Occipital lobe (tissue), 2 donors: ENCODE data around the gene HACL1. TPM values are rescaled to one million over a fixed set of nuclear protein-coding genes. Genes with fewer than 3 reads are reported as not detected.
"Not testable (repeated sequence)": the region's sequence is repeated elsewhere in the genome, so short reads cannot be mapped to it uniquely, and the experiment has no call there.

ENCODE experiments used
- DNase-seq: peaks from one replicate; lab custom pipeline; 2025; lab: John Stamatoyannopoulos, UW
- total RNA-seq: library from RNA; depleted of rRNA; stranded (reverse); fragments of >200 nt; gene quantifications from one replicate; pipeline ENCODE4 v1.2.3, GENCODE V29; 2014

HACL1 gene
- total RNA-seq, 1 donor from 2014 or later, result 38.4 TPM

GRCh38 chr3:15581471-15582394 is 19.6 kb downstream of the HACL1 start:
- DNase-seq, result no peak

DNA sequence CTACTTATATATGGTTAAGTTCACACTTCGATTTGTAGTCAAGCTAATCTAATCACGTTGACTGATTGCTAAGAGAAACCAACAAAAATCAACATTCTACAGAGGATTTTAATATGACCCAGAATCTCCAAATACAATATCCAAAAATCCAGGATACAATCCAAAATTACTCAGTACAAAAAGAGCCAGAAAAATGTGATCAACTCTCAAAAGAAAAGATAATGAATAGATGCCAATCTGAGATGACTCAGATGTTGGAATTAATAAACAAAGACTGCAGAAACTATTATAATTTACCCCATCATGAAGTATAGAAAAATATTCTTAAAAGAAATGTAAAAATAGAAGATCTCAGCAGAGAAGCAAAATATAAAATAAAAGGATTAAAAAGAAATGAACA is 22.3 kb downstream of the HACL1 start:
- no peak for DNase-seq

DNA sequence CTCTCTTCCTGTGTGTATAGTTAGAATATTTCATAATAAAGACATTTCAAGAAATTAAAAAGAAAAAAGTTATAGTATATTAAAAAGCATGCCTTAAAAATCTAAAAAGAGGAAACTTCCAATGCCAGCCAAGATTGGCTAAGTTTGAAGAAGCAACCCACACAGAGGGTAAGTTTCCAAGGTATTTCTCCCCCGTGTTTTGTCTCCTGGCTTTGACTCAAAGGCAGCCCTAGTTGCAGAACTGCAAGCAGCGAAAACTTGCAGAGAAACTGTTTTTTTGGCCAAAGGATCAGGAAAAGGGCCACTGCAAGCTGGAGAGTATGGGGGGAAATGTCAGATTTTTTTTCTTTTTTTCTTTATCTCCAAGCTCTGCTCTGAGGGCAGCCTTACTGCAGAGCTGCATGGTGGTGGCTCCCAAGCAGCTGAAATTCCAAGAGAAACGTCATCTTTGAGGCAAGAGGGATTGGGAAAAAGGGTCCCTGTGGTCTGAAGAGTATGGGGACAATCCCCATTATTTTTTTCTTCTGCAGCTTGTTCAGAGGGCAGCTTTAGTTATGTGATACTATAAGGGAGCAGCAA is 23.0 kb downstream of the HACL1 start:
- no peak for DNase-seq

- no peak for DNase-seq
Observed at GRCh38 chr3:15576475-15576874, 24.9 kb downstream of the HACL1 start.

DNA sequence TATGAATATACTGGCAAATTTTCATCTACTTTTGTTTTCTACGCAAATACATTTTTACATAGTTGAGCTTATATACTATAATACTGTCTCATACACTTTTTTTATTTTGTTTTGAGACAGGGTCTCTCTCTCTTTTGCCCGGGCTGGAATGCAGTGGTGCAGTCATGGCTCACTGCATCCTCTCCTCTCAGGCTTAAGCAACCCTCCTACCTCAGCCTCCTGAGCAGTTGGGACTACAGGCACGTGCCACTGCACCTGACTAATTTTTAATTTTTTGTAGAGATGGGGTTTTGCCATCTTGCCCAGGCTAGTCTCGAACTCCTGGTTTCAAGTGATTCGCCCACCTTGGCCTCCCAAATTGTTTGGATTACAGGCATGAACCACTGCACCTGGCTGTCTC is 25.9 kb downstream of the HACL1 start:
- DNase-seq, result no peak

DNA sequence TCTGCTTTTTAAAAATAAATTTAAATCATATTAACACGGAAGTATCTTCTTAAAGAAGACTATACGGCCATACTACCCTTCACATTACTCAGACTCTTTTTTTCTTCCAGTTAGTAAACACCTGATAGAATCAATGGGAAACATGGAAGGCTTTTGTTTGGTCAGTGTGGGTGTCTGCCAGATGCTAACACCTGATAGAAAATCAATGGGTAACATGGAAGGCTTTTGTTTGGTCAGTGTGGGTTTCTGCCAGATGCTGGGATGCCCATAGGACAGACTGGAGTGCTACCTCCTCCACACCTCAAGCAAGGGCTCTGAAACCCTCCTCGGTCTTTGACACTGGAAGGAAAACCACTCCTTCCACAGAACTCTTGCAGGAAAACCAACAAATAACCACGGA is 29.2 kb downstream of the HACL1 start:
- DNase-seq, result no peak

DNA sequence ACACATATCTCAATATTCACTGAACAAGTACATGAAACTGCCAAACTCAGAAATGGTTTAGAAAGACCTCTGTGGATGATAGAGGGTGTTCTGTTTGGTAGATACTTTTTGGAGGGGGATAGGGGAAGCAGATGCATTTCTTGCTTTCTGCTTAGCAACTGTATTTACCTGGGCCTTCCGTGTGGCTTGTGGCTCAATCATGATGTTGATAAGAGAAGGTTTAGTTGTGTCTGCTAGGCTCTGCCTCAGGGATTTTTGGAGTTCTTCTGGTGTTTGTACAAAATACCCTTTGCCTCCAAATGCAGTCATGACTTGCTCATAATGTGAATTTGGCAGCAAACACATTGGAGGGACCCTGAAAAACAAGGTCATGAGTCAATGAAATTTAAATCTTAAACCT is 38.2 kb downstream of the HACL1 start:
- DNase-seq, result no peak

DNA sequence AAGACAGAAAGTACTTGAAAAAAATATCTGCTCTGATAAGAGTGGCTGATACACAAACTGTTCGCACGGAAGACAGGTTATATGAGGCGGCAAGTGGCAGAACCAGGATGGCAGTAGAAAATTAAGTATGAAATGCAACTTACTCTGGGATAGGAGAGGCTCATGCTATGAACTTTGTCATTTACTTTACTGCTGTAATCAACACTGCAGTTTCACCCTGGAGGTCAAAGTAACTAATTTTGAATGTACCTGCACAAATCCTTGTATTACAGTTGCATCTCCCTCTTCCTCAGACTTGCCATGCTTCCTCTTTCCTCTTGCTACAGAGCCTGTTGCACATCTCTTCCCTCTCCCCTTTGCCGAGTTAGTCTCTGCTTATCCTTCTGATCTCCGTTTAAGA is 38.8 kb downstream of the HACL1 start:
- no peak for DNase-seq

GRCh38 chr3:15558581-15558980 is 42.8 kb downstream of the HACL1 start:
- no peak for DNase-seq

- no peak for DNase-seq
Observed at GRCh38 chr3:15557511-15557946, 43.8 kb downstream of the HACL1 start.

- DNase-seq, result no peak
Observed at GRCh38 chr3:15556512-15556911, 44.9 kb downstream of the HACL1 start.

- no peak for DNase-seq
Observed at GRCh38 chr3:15553749-15554148, 47.6 kb downstream of the HACL1 start.

DNA sequence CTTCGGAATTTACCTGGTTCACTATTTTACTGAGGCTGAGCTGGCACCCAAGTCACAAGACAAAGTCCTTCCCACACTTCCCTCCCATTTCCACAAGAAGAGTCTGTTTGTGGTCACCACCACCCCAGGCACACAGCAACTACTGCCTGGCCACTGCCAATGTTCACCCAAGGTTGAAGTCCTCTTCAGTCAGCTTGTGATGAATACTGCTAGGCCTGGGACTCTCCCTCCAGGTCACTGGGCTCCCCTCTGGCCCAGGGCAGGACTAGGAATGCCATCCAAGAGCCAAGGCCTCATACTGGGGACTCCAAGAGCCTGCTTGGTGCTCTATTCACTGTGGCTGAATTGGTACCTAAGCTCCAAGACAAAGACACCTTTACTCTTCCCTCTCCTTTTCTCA is 49.5 kb downstream of the HACL1 start:
- DNase-seq, result no peak

GRCh38 chr3:15549846-15550245 is 51.5 kb downstream of the HACL1 start:
- no peak for DNase-seq

DNA sequence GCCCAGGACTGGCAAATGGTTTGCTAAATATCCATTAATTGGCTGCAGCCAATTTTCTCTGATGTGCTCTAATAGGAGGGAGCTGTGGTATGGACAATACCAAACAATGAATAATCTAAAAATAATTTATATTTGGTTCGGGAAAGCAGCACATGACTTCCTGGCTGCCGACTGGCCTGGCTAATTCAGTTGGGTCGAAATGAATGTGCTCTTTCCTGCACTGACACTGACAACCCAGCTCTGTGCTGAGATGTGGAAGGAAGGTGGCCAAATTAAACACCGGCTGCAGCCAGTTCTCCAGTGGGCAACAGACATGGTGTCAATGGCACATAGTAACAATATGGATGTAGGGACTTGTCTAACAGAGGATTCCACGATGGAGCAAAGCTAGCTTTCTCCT is 58.8 kb downstream of the HACL1 start:
- DNase-seq, result no peak

GRCh38 chr3:15541371-15541770 is 60.0 kb downstream of the HACL1 start:
- DNase-seq, result no peak

DNA sequence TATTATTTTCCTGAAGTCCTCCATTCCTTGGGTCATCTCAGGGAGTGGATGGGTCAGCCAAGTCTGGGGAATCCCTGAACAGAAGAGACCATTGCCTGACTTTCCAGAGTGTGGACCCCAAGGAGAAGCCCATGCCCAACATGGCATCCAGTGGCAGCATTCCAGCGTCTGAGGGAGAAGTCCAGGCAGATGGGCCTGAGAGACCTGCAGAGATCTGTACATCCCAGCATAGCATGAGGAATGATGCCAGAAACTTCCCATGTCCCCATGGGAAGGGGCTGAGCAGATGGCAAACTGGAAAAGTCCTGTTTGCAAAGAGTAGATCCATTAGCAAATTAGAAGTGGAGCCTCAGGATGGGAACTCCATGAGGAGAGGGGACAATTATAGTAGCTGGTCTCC is 62.3 kb downstream of the HACL1 start:
- DNase-seq, result no peak

GRCh38 chr3:15538345-15538744 is 63.0 kb downstream of the HACL1 start:
- DNase-seq, result no peak

GRCh38 chr3:15536856-15537255 is 64.5 kb downstream of the HACL1 start:
- no peak for DNase-seq

- DNase-seq, result no peak
Observed at GRCh38 chr3:15535732-15536131, 65.6 kb downstream of the HACL1 start.

GRCh38 chr3:15532614-15533013 is 68.8 kb downstream of the HACL1 start:
- DNase-seq, result not testable (repeated sequence)

DNA sequence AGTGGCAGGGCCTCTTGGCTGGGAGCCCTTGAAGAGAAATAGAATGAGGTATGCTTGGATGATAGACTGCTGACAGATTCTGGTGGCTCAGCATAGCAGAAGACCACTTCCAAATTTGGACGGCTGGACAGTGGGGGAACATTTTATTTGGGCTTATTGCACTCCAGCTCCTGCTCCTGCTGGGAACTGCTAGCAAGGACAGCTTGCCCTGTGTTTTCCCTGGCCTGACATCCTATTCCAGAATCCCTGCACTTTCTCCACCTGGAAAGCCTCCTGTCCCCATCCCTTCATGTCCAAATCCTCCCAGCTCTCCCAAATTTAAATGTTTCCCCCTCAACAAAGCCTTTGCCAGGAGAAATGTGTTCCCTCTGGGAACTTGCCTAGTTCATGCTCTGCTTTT is 70.0 kb downstream of the HACL1 start:
- no peak for DNase-seq
